Measurements from ENCODE around the gene DRC3. TPM values are rescaled to one million over a fixed set of nuclear protein-coding genes. Genes with fewer than 3 reads are reported as not detected.
A peak's percentile ranks its signal among the peaks of the same experiment; 100 is the strongest.

Gene DRC3
- polyA plus RNA-seq, 1 donor (not counting 4 experiments of a cell fraction or from before 2014, with no cell fraction given) = 0.69 TPM

DNA sequence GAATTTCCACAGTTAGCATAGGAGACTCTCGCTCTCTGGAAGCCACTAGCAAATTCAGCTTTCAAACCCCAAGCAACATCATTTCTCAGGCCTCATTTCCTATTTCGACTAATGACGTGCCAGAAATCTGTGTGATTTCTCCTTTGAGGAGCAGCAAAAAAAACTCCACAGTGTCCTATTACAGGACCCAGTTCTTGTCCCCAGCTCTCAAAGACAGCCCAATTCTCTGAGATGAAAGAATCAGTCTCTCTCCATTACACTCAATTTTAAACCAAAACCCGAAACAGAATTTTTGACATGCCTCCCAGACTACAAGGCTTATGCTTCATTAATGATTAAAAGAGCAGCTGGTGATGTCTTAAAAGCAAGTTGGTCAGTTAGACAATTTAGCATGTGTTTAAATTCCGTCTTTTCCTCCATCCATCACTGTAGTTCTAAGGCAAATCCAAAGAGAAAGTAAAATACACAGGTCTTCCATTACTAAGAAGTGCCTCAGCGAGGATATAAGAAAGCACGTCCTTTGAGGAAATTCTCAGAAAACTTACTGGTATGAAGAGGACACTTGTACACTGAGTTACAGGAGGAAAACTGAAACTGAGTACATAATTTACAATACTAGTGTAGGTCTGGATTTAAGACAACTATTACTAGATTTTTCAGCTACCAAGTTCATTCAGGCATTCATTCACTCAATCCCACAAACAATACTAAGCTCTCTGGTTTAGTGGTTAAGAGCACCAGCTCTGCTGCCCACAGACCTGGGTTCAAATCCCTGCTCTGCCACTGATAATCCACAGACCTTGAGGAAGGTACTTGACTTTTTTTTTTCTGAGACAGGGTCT is 12.9 kb upstream of the DRC3 start:
- H3K79me2 ChIP-seq (ENCODE audit: control insufficient read depth, insufficient read depth, low read length) = peaks cover 75% of the 10 kb centered on the region
- peak overlapping the region; percentile 96 for H3K27ac ChIP-seq (ENCODE audit: control insufficient read depth, insufficient read depth, low read length)
- peak overlapping the region; percentile 89 for H3K4me2 ChIP-seq (ENCODE audit: control insufficient read depth, extremely low read depth, insufficient read depth, low read depth, low read length)
- no peak for TF ChIP-seq EZH2 (IDR thresholded peaks at IDR 0.05; ENCODE audit: low read length)
- TF ChIP-seq, protein P1, sequence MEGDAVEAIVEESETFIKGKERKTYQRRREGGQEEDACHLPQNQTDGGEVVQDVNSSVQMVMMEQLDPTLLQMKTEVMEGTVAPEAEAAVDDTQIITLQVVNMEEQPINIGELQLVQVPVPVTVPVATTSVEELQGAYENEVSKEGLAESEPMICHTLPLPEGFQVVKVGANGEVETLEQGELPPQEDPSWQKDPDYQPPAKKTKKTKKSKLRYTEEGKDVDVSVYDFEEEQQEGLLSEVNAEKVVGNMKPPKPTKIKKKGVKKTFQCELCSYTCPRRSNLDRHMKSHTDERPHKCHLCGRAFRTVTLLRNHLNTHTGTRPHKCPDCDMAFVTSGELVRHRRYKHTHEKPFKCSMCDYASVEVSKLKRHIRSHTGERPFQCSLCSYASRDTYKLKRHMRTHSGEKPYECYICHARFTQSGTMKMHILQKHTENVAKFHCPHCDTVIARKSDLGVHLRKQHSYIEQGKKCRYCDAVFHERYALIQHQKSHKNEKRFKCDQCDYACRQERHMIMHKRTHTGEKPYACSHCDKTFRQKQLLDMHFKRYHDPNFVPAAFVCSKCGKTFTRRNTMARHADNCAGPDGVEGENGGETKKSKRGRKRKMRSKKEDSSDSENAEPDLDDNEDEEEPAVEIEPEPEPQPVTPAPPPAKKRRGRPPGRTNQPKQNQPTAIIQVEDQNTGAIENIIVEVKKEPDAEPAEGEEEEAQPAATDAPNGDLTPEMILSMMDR (optimal IDR thresholded peaks at IDR 0.05 in 1 of 3, IDR thresholded peaks at IDR 0.05 in 1 of 3, conservative IDR thresholded peaks at IDR 0.05 in 1 of 3; ENCODE audit: extremely low read depth in 1 of 3, insufficient read depth in 2 of 3, low read length in 3 of 3) = no peak
- H2AFZ ChIP-seq (ENCODE audit: control insufficient read depth, low read length) = no peak overlapping the region
- FAIRE-seq (peak; percentile 39), DNase-seq (ENCODE audit: low read depth, low spot score) (no peak)
- H3K4me1 ChIP-seq (ENCODE audit: control insufficient read depth, extremely low read depth, insufficient read depth, low read length) = peaks cover 32% of the 10 kb centered on the region
- H3K4me3 ChIP-seq (ENCODE audit: control insufficient read depth in 2 of 3, extremely low read depth in 1 of 3, insufficient read depth in 2 of 3, low read depth in 1 of 3, low read length in 3 of 3) = no peak overlapping the region
- no peaks in the 10 kb centered on the region for H3K9me1 ChIP-seq (ENCODE audit: control insufficient read depth, extremely low read depth, insufficient read depth, low read length)
- no peaks in the 10 kb centered on the region for H3K9me3 ChIP-seq (ENCODE audit: control insufficient read depth, low read depth, low read length)
- dilution Hi-C loops (cut with MboI; ENCODE audit: extremely low pct_ligation_motif_present, low sequenced_read_pairs) = no loop called here
- H3K36me3 ChIP-seq (ENCODE audit: control insufficient read depth in 2 of 2, extremely low read depth in 1 of 2, insufficient read depth in 2 of 2, low read length in 2 of 2) = peaks cover 5 to 8% of the 10 kb centered on the region in 2 experiments
- peak overlapping the region; percentile 75 for H3K9ac ChIP-seq (ENCODE audit: control insufficient read depth, extremely low read depth, insufficient read depth, low read length)
- H3K27me3 ChIP-seq (ENCODE audit: control insufficient read depth, extremely low read depth, insufficient read depth, low read length) = no peaks in the 10 kb centered on the region
- H4K20me1 ChIP-seq (ENCODE audit: control insufficient read depth, extremely low read depth, insufficient read depth, low read length) = no peaks in the 10 kb centered on the region

DNA sequence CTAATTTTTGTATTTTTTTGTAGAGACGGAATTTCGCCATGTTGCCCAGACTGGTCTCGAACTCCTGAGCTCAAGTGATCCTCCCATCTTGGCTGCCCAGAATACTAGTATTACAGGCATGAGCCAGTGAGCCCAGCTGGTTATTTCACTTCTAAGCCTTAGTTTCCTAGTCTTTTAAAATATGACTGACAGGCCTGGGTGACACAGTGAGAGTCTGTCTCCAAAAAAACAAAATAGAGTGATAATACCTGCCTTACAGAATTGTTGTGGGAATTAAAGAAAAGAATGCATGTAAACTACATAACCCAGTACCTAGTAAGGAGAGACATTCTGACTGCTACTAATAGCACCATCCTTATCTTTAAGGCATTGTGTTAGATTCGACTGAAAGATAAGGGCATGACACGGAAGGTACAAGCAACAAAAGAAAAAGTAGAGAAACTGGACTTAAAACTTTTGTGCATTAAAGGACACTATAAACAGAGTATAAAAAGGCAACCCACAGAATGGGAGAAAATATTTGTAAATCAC is 12.1 kb upstream of the DRC3 start:
- Histone ChIP-seq H3K9ac (ENCODE audit: control insufficient read depth, extremely low read depth, insufficient read depth, low read length) (no peak overlapping the region), H3K4me2 (ENCODE audit: control insufficient read depth, extremely low read depth, insufficient read depth, low read depth, low read length) (no peak overlapping the region), H3K36me3 (ENCODE audit: control insufficient read depth in 2 of 2, extremely low read depth in 1 of 2, insufficient read depth in 2 of 2, low read length in 2 of 2) (peaks cover 5 to 7% of the 10 kb centered on the region in 2 experiments), H3K79me2 (ENCODE audit: control insufficient read depth, insufficient read depth, low read length) (peaks cover 75% of the 10 kb centered on the region), H3K9me1 (ENCODE audit: control insufficient read depth, extremely low read depth, insufficient read depth, low read length) (no peaks in the 10 kb centered on the region), H2AFZ (ENCODE audit: control insufficient read depth, low read length) (no peak overlapping the region), H4K20me1 (ENCODE audit: control insufficient read depth, extremely low read depth, insufficient read depth, low read length) (no peaks in the 10 kb centered on the region), H3K4me1 (ENCODE audit: control insufficient read depth, extremely low read depth, insufficient read depth, low read length) (peaks cover 32% of the 10 kb centered on the region), H3K4me3 (ENCODE audit: control insufficient read depth in 2 of 3, extremely low read depth in 1 of 3, insufficient read depth in 2 of 3, low read depth in 1 of 3, low read length in 3 of 3) (no peak overlapping the region), H3K9me3 (ENCODE audit: control insufficient read depth, low read depth, low read length) (no peaks in the 10 kb centered on the region), H3K27me3 (ENCODE audit: control insufficient read depth, extremely low read depth, insufficient read depth, low read length) (no peaks in the 10 kb centered on the region), H3K27ac (ENCODE audit: control insufficient read depth, insufficient read depth, low read length) (no peak overlapping the region)
- FAIRE-seq (no peak), DNase-seq (ENCODE audit: low read depth, low spot score) (no peak)
- dilution Hi-C loops (cut with MboI; ENCODE audit: extremely low pct_ligation_motif_present, low sequenced_read_pairs) = no loop called here
- no peak for TF ChIP-seq EZH2 (IDR thresholded peaks at IDR 0.05; ENCODE audit: low read length)
- TF ChIP-seq, protein P1 (optimal IDR thresholded peaks at IDR 0.05 in 1 of 3, IDR thresholded peaks at IDR 0.05 in 1 of 3, conservative IDR thresholded peaks at IDR 0.05 in 1 of 3; ENCODE audit: extremely low read depth in 1 of 3, insufficient read depth in 2 of 3, low read length in 3 of 3) = no peak
